ENCODE results near the gene ACKR2.

ACKR2 gene

GRCh38 chr3:42855547-42856380, 46.5 kb downstream of the ACKR2 start:
- Histone ChIP-seq H3K27ac (ENCODE audit: low read length) (no peak overlapping the region), H4K20me1 (ENCODE audit: insufficient read depth, low read length) (no peaks in the 10 kb centered on the region), H3K27me3 (ENCODE audit: insufficient read depth, low read length, poor library complexity) (peaks cover 12% of the 10 kb centered on the region), H3K9ac (ENCODE audit: low read depth, low read length) (no peak overlapping the region), H3K9me3 (ENCODE audit: insufficient read depth, low read length, severe bottlenecking) (no peaks in the 10 kb centered on the region), H2AFZ (ENCODE audit: low read depth, low read length) (no peak overlapping the region), H3K79me2 (ENCODE audit: insufficient read depth, low read length) (no peaks in the 10 kb centered on the region), H3K4me3 (ENCODE audit: low read depth in 1 of 2, low read length in 2 of 2) (no peak overlapping the region), H3K36me3 (ENCODE audit: insufficient read depth, low read length) (no peaks in the 10 kb centered on the region), H3K4me2 (ENCODE audit: insufficient read depth, low read length) (no peak overlapping the region), H3K4me1 (ENCODE audit: insufficient read depth, low read length) (no peaks in the 10 kb centered on the region)
- no peak for DNase-seq
- no peak for ATAC-seq (ENCODE audit: insufficient read depth, low read depth)
- no peak for TF ChIP-seq CTCF (IDR thresholded peaks at IDR 0.05; ENCODE audit: borderline replicate concordance, extremely low read depth, low read length, poor library complexity, severe bottlenecking)
- no peak for TF ChIP-seq EZH2 (IDR thresholded peaks at IDR 0.05; ENCODE audit: borderline replicate concordance, low read depth, low read length, severe bottlenecking)

- Histone ChIP-seq H3K4me1 (ENCODE audit: insufficient read depth, low read length) (no peaks in the 10 kb centered on the region), H3K27me3 (ENCODE audit: insufficient read depth, low read length, poor library complexity) (peaks cover 12% of the 10 kb centered on the region), H3K4me2 (ENCODE audit: insufficient read depth, low read length) (no peak overlapping the region), H3K9me3 (ENCODE audit: insufficient read depth, low read length, severe bottlenecking) (no peaks in the 10 kb centered on the region), H3K36me3 (ENCODE audit: insufficient read depth, low read length) (no peaks in the 10 kb centered on the region), H4K20me1 (ENCODE audit: insufficient read depth, low read length) (no peaks in the 10 kb centered on the region), H3K27ac (ENCODE audit: low read length) (no peak overlapping the region), H3K9ac (ENCODE audit: low read depth, low read length) (no peak overlapping the region), H3K79me2 (ENCODE audit: insufficient read depth, low read length) (no peaks in the 10 kb centered on the region), H2AFZ (ENCODE audit: low read depth, low read length) (no peak overlapping the region), H3K4me3 (ENCODE audit: low read depth in 1 of 2, low read length in 2 of 2) (no peak overlapping the region)
- DNase-seq (no peak), ATAC-seq (ENCODE audit: insufficient read depth, low read depth) (no peak)
- no peak for TF ChIP-seq EZH2 (IDR thresholded peaks at IDR 0.05; ENCODE audit: borderline replicate concordance, low read depth, low read length, severe bottlenecking)
- TF ChIP-seq CTCF (IDR thresholded peaks at IDR 0.05; ENCODE audit: borderline replicate concordance, extremely low read depth, low read length, poor library complexity, severe bottlenecking), result no peak
Observed at GRCh38 chr3:42856544-42856943, 47.3 kb downstream of the ACKR2 start.

DNA sequence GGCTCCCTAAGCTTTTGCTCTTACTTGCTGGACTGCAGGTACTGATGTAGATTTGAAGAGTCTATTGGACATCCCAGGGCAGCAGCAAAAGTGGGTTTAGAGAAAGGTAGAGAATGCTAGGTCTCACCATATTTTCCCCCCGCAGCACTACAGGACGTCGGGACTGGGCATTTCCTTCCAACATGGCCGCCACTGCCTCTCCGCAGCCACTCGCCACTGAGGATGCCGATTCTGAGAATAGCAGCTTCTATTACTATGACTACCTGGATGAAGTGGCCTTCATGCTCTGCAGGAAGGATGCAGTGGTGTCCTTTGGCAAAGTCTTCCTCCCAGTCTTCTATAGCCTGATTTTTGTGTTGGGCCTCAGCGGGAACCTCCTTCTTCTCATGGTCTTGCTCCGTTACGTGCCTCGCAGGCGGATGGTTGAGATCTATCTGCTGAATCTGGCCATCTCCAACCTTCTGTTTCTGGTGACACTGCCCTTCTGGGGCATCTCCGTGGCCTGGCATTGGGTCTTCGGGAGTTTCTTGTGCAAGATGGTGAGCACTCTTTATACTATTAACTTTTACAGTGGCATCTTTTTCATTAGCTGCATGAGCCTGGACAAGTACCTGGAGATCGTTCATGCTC, 55.2 kb downstream of the ACKR2 start:
- Histone ChIP-seq H3K79me2 (ENCODE audit: insufficient read depth, low read length) (no peaks in the 10 kb centered on the region), H3K9me3 (ENCODE audit: insufficient read depth, low read length, severe bottlenecking) (no peaks in the 10 kb centered on the region), H3K9ac (ENCODE audit: low read depth, low read length) (no peak overlapping the region), H3K4me1 (ENCODE audit: insufficient read depth, low read length) (no peaks in the 10 kb centered on the region), H3K27ac (ENCODE audit: low read length) (no peak overlapping the region), H3K36me3 (ENCODE audit: insufficient read depth, low read length) (no peaks in the 10 kb centered on the region), H2AFZ (ENCODE audit: low read depth, low read length) (no peak overlapping the region), H4K20me1 (ENCODE audit: insufficient read depth, low read length) (no peaks in the 10 kb centered on the region), H3K4me3 (ENCODE audit: low read depth in 1 of 2, low read length in 2 of 2) (no peak overlapping the region), H3K27me3 (ENCODE audit: insufficient read depth, low read length, poor library complexity) (peaks cover 4% of the 10 kb centered on the region), H3K4me2 (ENCODE audit: insufficient read depth, low read length) (no peak overlapping the region)
- TF ChIP-seq EZH2 (IDR thresholded peaks at IDR 0.05; ENCODE audit: borderline replicate concordance, low read depth, low read length, severe bottlenecking), result no peak
- no peak for TF ChIP-seq CTCF (IDR thresholded peaks at IDR 0.05; ENCODE audit: borderline replicate concordance, extremely low read depth, low read length, poor library complexity, severe bottlenecking)
- DNase-seq (no peak), ATAC-seq (ENCODE audit: insufficient read depth, low read depth) (no peak)

Data from DND-41 (cell line).